Activated T-cell treated with anti-CD3 and anti-CD28 coated beads for 1 hour (primary cell): ENCODE results near the gene ZNF74.
"Not testable (repeated sequence)": the region's sequence is repeated elsewhere in the genome, so short reads cannot be mapped to it uniquely, and the experiment has no call there.

Experiments used
- DNase-seq: peaks from one replicate; pipeline ENCODE4 v3.0.0-alpha.2; 2020; ENCODE audit warnings: low read depth

Gene ZNF74

DNA sequence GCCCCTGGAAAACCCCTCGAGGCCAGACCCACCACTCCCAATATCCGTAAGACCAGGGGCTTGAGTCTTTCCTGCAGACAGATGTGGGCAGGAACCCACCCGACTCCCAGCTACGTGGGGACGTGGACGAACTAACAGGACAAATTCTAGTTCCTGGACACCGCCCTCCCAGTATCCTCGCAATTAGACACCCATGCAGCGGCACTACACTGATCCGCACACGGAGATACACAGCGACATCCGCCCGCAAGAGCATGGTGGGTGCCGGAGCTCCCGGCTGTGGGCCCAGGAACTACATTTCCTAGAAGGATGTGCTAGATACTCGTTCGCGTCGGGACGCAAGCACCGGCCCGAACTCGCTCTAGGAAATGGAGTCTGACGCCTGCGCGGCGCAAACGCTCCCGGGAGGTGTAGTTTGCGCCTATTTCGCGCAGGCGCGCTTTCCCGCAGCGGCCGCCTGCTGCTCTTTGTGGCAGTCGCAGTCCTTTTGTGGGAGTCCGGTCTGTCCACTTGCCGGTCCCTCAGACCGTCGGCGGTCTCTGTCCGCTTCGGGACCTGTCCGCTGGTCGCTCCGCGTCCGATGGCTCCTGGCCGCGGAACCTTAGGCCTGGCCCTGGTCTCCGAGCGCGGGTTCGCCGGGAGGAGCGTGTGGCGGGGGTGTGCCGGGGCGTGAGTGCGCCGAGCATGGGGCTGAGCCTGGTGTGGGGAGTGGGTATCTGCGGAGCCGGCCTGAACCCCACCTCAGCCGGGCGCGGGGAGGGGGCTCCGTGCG, at the start of gene ZNF74:
TSS of gene ZNF74 (plus strand) at position 447 of the 772 bp plus-strand sequence. CDS start 478 bp downstream, outside the sequence.
- peak; percentile 75 for DNase-seq

DNA sequence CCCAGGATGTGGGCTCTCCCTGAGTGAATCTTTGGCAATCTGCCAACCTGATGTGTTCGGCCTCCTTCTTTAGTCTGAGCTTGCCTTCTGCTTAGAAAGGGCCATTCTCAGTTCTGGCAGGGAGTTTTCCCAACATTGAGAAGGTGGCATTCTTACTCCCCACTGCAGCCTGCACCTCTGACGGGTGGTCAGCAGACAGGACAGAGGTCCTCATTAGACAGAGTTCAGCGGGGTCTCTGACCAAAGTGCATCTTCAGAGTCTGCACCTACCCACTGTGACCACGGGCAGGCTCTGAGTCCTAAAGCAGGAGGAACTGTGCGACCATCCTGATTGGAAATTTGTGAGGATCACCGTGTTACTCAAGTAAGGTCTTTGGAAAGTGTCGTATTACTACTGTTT, 47.4 kb upstream of the ZNF74 start:
- DNase-seq = not testable (repeated sequence)

DNA sequence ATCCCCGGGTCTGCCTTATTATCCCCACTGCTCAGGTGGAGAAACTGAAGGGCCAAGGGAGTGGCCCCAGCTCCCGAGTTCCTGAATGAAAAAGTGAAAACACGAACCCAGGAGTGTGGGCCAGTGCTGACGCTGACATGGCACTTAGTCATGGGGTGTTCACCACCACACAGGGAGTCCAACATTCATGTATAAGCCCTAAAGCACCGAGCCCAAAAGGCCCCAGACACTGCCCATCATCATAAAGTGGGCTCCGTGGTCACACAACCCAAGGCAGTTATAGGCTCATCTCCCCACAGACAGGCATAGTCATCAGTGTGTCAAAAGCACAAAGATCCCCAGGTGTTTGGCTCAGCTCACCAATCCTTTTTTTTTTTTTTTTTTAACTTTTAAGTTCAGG, 41.4 kb upstream of the ZNF74 start:
- not testable (repeated sequence) for DNase-seq

DNA sequence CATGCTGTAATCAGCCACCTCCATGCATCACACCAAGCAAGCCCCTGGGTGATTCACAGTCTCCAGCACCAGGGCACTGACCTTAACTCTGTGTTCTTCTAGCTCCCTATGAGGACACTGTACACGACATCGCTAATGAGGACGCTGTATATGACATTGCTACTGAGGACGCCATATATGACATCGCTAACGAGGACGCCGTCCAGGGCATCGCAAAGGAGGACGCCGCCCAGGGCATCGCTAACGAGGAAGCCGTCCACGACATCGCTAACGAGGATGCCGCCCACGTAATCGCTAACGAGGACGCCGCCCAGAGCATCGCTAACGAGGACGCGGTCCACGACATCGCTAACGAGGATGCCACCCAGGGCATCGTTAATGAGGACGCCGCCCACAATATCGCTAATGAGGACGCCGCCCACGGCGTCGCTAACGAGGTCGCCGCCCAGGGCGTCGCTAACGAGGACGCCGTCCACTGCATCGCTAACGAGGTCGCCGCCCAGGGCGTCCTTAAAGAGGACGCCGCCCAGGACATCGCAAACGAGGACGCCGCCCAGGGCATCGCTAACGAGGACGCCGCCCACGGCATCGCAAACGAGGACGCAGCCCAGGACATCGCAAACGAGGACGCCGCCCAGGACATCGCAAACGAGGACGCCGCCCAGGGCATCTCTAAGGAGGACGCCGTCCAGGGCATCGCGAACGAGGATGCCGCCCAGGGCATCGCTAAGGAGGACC, 39.5 kb upstream of the ZNF74 start:
- no peak for DNase-seq

DNA sequence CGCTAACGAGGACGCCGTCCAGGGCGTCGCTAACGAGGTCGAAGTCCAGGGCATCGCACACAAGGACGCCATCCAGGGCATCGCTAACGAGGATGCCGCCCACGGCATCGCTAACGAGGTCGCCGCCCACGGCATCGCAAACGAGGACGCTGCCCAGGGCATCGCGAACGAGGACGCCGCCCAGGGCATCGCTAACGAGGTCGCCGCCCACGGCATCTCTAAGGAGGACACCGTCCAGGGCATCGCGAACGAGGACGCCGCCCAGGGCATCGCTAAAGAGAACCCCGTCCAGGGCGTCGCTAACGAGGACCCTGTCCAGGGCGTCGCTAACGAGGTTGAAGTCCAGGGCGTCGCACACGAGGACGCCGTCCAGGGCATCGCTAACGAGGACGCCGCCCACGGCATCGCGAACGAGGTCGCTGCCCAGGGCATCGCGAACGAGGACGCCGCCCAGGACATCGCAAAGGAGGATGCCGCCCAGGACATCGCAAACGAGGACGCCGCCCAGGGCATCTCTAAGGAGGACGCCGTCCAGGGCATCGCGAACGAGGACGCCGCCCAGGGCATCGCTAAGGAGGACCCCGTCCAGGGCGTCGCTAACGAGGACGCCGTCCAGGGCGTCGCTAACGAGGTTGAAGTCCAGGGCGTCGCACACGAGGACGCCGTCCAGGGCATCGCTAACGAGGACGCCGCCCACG, 37.9 kb upstream of the ZNF74 start:
- DNase-seq = not testable (repeated sequence)

DNA sequence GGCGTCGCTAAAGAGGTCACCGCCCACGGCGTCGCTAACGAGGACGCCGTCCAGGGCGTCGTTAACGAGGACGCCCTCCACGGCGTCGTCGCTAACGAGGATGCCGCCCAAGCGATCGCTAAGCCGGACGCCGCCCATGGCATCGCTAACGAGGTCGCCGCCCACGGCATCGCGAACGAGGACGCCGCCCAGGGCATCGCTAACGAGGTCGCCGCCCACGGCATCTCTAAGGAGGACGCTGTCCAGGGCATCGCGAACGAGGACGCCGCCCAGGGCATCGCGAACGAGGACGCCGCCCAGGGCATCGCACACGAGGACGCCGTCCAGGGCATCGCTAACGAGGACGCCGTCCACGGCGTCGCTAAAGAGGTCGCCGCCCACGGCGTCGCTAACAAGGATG, 37.0 kb upstream of the ZNF74 start:
- DNase-seq = not testable (repeated sequence)

DNA sequence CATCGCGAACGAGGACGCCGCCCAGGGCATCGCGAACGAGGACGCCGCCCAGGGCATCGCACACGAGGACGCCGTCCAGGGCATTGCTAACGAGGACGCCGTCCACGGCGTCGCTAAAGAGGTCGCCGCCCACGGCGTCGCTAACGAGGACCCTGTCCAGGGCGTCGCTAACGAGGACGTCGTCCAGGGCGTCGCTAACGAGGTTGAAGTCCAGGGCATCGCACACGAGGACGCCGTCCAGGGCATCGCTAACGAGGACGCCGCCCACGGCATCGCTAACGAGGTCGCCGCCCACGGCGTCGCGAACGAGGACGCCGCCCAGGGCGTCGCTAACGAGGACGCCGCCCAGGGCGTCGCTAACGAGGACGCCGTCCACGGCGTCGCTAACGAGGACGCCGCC, 36.0 kb upstream of the ZNF74 start:
- DNase-seq = not testable (repeated sequence)

DNA sequence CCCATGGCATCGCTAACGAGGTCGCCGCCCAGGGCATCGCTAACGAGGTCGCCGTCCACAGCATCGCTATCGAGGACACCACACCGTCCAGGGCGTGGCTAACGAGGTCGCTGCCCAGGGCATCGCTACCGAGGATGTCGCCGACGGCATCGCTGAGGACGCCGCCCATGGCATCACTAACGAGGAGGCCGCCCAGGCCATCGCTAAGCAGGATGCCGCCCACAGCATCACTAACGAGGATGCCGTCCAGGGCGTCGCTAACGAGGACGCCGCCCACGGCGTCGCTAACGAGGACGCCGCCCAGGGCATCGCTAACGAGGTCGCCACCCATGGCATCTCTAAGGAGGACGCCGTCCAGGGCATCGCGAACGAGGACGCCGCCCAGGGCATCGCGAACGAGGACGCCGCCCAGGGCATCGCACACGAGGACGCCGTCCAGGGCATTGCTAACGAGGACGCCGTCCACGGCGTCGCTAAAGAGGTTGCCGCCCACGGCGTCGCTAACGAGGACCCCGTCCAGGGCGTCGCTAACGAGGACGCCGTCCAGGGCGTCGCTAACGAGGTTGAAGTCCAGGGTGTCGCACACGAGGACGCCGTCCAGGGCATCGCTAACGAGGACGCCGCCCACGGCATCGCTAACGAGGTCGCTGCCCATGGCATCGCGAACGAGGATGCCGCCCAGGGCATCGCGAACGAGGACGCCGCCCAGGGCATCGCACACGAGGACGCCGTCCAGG, 35.3 kb upstream of the ZNF74 start:
- not testable (repeated sequence) for DNase-seq

DNA sequence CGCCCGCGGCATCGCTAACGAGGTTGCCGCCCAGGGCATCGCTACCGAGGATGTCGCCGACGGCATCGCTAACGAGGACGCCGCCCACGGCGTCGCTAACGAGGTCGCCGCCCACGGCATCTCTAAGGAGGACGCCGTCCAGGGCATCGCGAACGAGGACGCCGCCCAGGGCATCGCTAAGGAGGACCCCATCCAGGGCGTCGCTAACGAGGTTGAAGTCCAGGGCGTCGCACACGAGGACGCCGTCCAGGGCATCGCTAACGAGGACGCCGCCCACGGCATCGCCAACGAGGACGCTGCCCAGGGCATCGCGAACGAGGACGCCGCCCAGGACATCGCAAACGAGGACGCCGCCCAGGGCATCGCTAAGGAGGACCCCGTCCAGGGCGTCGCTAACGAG, 33.7 kb upstream of the ZNF74 start:
- not testable (repeated sequence) for DNase-seq

DNA sequence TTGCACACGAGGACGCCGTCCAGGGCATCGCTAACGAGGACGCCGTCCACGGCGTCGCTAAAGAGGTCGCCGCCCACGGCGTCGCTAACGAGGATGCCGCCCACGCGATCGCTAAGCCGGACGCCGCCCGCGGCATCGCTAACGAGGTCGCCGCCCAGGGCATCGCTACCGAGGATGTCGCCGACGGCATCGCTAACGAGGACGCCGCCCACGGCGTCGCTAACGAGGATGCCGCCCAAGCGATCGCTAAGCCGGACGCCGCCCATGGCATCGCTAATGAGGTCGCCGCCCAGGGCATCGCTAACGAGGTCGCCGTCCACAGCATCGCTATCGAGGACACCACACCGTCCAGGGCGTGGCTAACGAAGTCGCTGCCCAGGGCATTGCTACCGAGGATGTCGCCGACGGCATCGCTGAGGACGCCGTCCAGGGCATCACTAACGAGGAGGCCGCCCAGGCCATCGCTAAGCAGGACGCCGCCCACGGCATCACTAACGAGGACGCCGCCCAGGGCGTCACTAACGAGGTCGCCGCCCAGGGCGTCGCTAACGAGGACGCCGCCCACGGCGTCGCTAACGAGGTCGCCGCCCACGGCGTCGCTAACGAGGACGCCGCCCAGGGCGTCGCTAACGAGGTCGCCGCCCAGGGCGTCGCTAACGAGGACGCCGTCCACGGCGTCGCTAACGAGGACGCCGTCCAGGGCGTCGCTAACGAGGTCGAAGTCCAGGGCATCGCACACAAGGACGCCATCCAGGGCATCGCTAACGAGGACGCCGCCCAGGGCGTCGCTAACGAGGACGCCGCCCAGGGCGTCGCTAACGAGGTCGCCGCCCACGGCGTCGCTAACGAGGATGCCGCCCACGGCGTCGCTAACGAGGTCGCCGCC, 32.8 kb upstream of the ZNF74 start:
- DNase-seq = not testable (repeated sequence)

DNA sequence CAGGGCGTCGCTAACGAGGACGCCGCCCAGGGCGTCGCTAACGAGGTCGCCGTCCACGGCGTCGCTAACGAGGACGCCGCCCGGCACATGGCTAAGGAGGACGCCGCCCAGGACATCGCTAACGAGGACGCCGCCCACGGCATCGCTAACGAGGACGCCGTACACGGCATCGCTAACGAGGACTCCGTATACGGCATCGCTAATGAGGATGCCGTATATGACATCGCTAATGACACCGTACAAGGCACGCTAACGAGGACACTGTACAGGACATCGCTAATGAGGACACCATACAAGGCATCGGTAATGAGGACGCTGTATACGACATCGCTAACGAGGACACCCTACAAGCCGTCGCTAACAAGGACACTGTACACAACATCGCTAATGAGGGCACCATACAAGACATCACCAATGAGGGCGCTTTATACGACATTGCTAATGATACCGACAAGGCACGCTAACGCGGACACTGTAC, 32.2 kb upstream of the ZNF74 start:
- DNase-seq = not testable (repeated sequence)

DNA sequence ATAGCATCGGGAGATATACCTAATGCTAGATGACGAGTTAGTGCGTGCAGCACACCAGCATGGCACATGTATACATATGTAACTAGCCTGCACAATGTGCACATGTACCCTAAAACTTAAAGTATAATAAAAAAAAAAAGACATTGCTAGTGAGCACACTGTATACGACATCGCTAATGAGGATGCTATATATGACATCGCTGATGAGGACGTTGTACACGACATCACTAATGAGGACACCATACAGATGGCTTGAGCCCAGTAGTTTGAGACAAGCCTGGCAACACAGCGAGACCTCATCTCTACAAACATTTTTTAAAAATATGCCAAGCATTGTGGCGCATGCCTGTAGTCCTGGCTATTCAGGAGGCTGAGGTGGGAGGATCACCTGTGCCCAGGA, 31.5 kb upstream of the ZNF74 start:
- not testable (repeated sequence) for DNase-seq

DNA sequence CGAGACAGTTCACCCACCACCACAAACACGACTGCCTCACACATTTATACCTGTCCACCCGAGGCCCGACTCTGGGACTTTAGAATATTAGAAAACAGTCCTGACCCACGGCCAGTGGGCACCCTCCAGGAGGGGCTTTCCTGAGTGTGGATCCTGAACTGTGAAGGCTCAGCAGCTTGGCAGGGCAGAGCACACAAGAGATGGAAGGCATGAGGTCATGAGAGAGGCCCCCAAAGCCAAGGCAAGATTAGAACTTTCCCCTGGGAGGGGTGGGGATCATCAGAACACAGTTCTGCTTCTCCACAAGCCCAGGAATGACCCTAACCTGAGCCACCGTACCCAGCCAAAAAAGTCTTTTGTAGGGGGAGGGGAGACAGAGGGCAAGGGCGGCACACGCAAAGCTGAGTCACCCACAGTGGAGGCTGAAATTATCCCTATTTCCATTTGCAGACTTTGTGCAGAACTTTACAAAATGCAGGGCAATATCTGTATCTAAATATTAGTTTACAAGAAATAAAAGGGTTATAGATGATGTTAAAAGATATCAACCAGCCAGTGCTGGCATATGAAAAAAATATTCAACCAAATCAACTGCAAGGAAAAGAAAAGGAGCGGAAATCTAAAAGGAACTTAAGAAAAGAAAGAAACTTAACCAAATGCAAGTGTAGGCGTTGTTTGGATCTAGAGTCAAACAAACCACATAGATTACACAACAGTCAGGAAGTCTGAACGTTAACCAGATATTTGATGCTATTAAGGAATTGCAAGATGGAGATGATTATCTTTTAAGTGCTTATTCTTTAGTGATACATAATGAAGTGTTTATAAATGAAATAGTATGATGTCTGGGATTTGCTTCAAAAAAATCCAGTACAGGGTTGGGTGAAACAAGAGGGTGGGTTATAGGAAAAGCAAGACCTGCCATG, 29.4 kb upstream of the ZNF74 start:
- DNase-seq = not testable (repeated sequence)

DNA sequence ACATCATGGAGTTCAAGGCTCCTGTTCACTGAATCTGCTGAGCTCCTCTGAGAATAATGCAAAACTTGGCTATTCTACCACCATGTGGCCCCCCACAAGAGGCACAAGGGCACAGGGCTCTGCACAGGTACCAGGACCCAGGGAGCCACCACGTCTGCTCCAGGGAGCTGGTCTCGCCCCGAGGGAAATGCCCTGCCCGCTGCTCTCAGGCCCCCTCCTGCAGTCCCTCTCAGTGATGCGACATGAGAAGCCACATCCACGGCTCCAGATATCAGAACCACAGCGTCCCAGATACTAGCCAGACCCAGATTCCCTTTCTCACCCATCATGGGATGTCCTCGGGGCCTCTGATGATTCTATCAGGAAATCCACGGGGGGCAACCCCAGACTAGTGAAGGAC, 27.1 kb upstream of the ZNF74 start:
- not testable (repeated sequence) for DNase-seq

DNA sequence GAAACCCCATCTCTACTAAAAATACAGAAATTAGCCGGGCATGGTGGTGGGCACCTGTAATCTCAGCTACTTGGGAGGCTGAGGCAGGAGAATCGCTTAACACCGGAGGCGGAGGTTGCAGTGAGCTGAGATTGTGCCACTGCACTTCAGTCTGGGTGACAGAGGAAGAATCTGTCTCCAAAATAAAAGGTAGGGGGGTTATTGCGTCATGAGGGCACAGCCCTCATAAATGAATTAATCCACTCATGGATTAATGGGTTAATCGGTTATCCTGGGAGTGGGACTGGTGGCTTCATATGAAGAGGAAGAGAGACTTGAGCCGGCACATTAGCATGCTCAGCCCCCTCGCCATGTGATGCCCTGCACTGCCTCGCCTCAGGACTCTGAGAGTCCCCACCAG, 25.1 kb upstream of the ZNF74 start:
- DNase-seq = not testable (repeated sequence)

DNA sequence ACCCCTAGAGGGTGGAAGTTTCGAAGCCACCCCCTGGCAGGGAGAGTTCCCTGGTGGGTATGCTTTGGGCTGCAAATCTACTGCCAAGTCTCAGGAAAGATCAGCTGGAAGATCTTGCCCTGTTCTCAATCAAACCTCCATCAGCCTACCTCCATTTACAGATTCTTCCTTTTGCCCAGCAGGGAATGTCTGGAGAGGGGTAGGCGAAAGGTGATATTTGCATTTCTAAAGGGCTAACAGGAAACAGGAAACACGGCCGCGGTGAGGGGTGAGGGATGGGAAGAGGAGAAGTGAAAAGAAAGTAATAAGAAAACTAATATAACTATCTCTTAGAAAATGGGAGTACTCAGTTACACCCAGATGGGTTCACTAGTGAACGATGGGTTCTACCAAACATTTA, 22.3 kb upstream of the ZNF74 start:
- not testable (repeated sequence) for DNase-seq

DNA sequence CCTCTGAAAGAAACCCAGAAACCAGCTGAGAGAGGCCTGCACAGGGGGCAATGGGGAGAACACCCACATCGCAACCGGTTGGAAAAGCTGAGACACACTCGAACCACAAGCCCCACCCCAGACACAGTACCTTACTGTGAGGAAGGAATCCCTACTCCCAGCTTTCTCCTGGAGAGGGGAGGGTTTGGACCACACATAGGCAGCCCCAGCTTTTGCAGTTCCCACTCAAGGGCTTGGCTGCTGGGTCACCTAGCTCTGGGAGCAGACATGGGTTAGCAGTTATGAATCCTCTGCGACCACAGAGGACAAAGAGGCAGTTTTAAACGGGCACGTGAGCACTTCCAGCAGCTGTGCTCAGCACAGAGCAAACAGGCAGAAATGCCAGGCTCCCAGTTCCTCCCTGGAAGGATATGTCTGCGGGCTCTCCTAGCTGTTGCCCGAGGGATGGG, 21.5 kb upstream of the ZNF74 start:
- not testable (repeated sequence) for DNase-seq

DNA sequence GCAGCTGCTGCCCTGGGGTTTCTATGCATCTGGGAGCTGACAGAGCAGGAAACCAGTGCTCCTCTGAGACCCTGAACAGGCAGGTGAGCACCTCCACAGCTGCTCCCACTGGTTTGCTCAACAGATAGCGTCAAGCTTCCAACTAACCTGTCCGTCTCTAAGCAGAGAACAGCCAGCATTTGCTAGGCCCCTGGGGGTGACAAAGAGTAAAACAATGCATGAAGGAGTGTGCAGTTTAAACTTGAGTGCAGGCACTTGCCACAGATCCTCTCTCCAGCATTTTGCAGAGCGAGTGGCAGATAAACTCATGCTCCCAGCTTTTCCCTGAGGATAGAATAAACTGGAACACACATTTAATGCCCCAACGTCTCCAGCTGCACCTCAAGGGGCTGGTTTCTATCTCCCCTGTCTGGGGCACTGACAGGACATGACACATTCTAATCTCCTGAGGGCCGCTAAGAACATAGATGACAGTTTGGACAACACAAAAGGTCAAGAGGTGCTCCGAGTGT, 20.7 kb upstream of the ZNF74 start:
- DNase-seq = not testable (repeated sequence)

DNA sequence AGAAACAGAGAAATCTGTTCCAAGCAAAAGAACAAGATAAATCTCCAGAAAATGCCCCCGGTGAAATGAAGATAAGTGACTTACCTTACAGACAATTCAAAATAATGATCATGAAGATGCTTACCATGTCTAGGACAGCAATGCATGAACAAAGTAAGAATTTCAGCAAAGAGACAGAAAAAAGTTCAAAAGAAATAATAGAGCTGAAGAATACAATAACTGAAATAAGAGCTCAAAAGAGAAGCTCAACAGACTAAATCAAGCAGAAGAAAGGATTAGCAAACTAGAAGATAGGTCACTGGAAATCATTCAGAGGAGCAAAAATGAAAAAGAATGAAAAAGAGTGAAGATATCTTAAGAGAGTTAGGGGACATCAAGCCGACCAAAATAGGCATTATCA, 19.8 kb upstream of the ZNF74 start:
- DNase-seq = not testable (repeated sequence)
